PC-3 (cell line): Measurements from ENCODE around the gene HID1.
"Not testable (repeated sequence)": the region's sequence is repeated elsewhere in the genome, so short reads cannot be mapped to it uniquely, and the experiment has no call there.

ENCODE experiments used
- EZH2 ChIP-seq: fragments of 300-600 bp; sonication (generic); IDR thresholded peaks from one replicate; pipeline ENCODE4 v1.6.1; 2017; ENCODE audit warnings: antibody characterized with exemption, mild to moderate bottlenecking, low read length; ENCODE audit not compliant: unreplicated experiment
- EZH2phosphoT487 ChIP-seq: fragments of 300-600 bp; sonication (generic); IDR thresholded peaks from 2 replicates; pipeline ENCODE4 v1.6.1; 2018; ENCODE audit warnings: mild to moderate bottlenecking, antibody characterized with exemption, low read length, borderline replicate concordance
- TF ChIP-seq, protein P1 (sequence below): fragments of 300-600 bp; sonication (generic); conservative IDR thresholded peaks from 2 replicates; pipeline ENCODE4 v1.5.1; 2017; ENCODE audit warnings: antibody characterized with exemption, low read depth, mild to moderate bottlenecking, low read length

DNA sequence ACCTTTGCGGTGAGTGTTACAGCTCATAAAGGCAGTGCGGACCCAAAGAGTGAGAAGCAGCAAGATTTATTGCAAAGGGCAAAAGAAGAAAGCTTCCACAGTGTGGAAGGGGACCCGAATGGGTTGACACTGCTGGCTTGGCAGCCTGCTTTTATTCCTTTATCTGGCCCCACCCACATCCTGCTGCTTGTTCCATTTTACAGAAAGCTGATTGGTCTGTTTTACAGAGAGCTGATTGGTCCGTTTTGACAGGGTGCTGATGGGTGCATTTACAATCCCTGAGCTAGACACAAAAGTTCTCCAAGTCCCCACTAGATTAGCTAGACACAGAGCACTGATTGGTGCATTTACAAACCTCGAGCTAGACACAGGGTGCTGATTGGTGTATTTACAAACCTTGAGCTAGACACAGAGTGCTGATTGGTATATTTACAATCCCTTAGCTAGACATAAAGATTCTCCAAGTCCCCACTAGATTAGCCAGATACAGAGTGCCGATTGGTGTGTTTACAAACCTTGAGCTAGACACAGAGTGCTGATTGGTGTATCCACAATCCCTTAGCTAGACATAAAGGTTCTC lies 66.3 kb downstream of the HID1 start:
- not testable (repeated sequence) for TF ChIP-seq EZH2phosphoT487, EZH2
- TF ChIP-seq, protein P1, sequence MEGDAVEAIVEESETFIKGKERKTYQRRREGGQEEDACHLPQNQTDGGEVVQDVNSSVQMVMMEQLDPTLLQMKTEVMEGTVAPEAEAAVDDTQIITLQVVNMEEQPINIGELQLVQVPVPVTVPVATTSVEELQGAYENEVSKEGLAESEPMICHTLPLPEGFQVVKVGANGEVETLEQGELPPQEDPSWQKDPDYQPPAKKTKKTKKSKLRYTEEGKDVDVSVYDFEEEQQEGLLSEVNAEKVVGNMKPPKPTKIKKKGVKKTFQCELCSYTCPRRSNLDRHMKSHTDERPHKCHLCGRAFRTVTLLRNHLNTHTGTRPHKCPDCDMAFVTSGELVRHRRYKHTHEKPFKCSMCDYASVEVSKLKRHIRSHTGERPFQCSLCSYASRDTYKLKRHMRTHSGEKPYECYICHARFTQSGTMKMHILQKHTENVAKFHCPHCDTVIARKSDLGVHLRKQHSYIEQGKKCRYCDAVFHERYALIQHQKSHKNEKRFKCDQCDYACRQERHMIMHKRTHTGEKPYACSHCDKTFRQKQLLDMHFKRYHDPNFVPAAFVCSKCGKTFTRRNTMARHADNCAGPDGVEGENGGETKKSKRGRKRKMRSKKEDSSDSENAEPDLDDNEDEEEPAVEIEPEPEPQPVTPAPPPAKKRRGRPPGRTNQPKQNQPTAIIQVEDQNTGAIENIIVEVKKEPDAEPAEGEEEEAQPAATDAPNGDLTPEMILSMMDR, result not testable (repeated sequence)
